ENCODE data around the gene TMEM131.

The TMEM131 gene

GRCh38 chr2:97763176-97763845, 232.4 kb downstream of the TMEM131 start:
- H3K36me3 ChIP-seq (ENCODE audit: control insufficient read depth in 1 of 2, insufficient read depth in 2 of 2, low read length in 2 of 2): peaks cover 41 to 55% of the 10 kb centered on the region in 2 experiments
- no peaks in the 10 kb centered on the region for H3K79me2 ChIP-seq (ENCODE audit: control insufficient read depth, insufficient read depth, low read length, poor library complexity)
- H2AFZ ChIP-seq (ENCODE audit: insufficient read depth, low read length, poor library complexity): no peak overlapping the region
- no peak overlapping the region for H3K4ac ChIP-seq (ENCODE audit: low read depth, low read length)
- no peak overlapping the region for H2BK120ac ChIP-seq (ENCODE audit: insufficient read depth, low read length, poor library complexity)
- H3K9ac ChIP-seq (ENCODE audit: low read length): no peak overlapping the region
- no peak overlapping the region for H2AK5ac ChIP-seq (ENCODE audit: low read length)
- no peak overlapping the region for H3K14ac ChIP-seq (ENCODE audit: low read length)
- H3K4me3 ChIP-seq (ENCODE audit: low read depth, low read length): no peak overlapping the region
- peak in 1 of 2 donors; percentile 13 for DNase-seq
- H3K18ac ChIP-seq (ENCODE audit: low read length): no peak overlapping the region
- H3K4me1 ChIP-seq (ENCODE audit: control insufficient read depth in 1 of 2, insufficient read depth in 2 of 2, low read length in 2 of 2): no peaks in the 10 kb centered on the region
- no peak overlapping the region for H3K23ac ChIP-seq (ENCODE audit: low read length)
- H3K4me2 ChIP-seq (ENCODE audit: low read length): no peak overlapping the region
- no peak overlapping the region for H3K27ac ChIP-seq (ENCODE audit: low read depth, low read length)
- no peaks in the 10 kb centered on the region for H3K79me1 ChIP-seq (ENCODE audit: low read length)
- no peaks in the 10 kb centered on the region for H3K27me3 ChIP-seq (ENCODE audit: insufficient read depth, low read length)
- no peak overlapping the region for H4K91ac ChIP-seq (ENCODE audit: low read depth, low read length)
- H4K8ac ChIP-seq (ENCODE audit: low read depth, low read length): no peak overlapping the region
- no peak overlapping the region for H2BK5ac ChIP-seq (ENCODE audit: low read depth, low read length, poor library complexity)
- no peaks in the 10 kb centered on the region for H3K9me3 ChIP-seq (ENCODE audit: insufficient read depth, low read depth, low read length)
- H2BK12ac ChIP-seq (ENCODE audit: low read length): no peak overlapping the region
- no peak overlapping the region for H4K12ac ChIP-seq (ENCODE audit: low read depth, low read length)
- WGBS (ENCODE audit: extremely low coverage, insufficient coverage, insufficient read length): no CpG with 5 or more reads among the region's 20 CpGs

GRCh38 chr2:97761192-97761591, 234.6 kb downstream of the TMEM131 start:
- Histone ChIP-seq H3K23ac (ENCODE audit: low read length) (no peak overlapping the region), H3K4me3 (ENCODE audit: low read depth, low read length) (no peak overlapping the region), H3K79me1 (ENCODE audit: low read length) (no peaks in the 10 kb centered on the region), H2AK5ac (ENCODE audit: low read length) (no peak overlapping the region), H4K12ac (ENCODE audit: low read depth, low read length) (no peak overlapping the region), H2BK5ac (ENCODE audit: low read depth, low read length, poor library complexity) (no peak overlapping the region), H2AFZ (ENCODE audit: insufficient read depth, low read length, poor library complexity) (no peak overlapping the region), H3K79me2 (ENCODE audit: control insufficient read depth, insufficient read depth, low read length, poor library complexity) (no peaks in the 10 kb centered on the region), H3K9me3 (ENCODE audit: insufficient read depth, low read depth, low read length) (no peaks in the 10 kb centered on the region), H3K4ac (ENCODE audit: low read depth, low read length) (no peak overlapping the region), H3K18ac (ENCODE audit: low read length) (no peak overlapping the region), H3K14ac (ENCODE audit: low read length) (no peak overlapping the region), H4K91ac (ENCODE audit: low read depth, low read length) (no peak overlapping the region), H3K27ac (ENCODE audit: low read depth, low read length) (no peak overlapping the region), H2BK12ac (ENCODE audit: low read length) (no peak overlapping the region), H3K9ac (ENCODE audit: low read length) (no peak overlapping the region), H3K27me3 (ENCODE audit: insufficient read depth, low read length) (no peaks in the 10 kb centered on the region), H4K8ac (ENCODE audit: low read depth, low read length) (no peak overlapping the region), H3K4me1 (ENCODE audit: control insufficient read depth in 1 of 2, insufficient read depth in 2 of 2, low read length in 2 of 2) (no peaks in the 10 kb centered on the region), H2BK120ac (ENCODE audit: insufficient read depth, low read length, poor library complexity) (no peak overlapping the region), H3K36me3 (ENCODE audit: control insufficient read depth in 1 of 2, insufficient read depth in 2 of 2, low read length in 2 of 2) (peaks cover 48 to 60% of the 10 kb centered on the region in 2 experiments), H3K4me2 (ENCODE audit: low read length) (no peak overlapping the region)
- DNase-seq: no peak
- no CpG with 5 or more reads among the region's 23 CpGs for WGBS (ENCODE audit: extremely low coverage, insufficient coverage, insufficient read length)

GRCh38 chr2:97760480-97761049, 235.2 kb downstream of the TMEM131 start:
- no peak overlapping the region for H3K14ac ChIP-seq (ENCODE audit: low read length)
- no peak overlapping the region for H3K4me2 ChIP-seq (ENCODE audit: low read length)
- no peaks in the 10 kb centered on the region for H3K9me3 ChIP-seq (ENCODE audit: insufficient read depth, low read depth, low read length)
- WGBS (ENCODE audit: extremely low coverage, insufficient coverage, insufficient read length): no CpG with 5 or more reads among the region's 17 CpGs
- no peak overlapping the region for H3K4ac ChIP-seq (ENCODE audit: low read depth, low read length)
- no peak overlapping the region for H4K12ac ChIP-seq (ENCODE audit: low read depth, low read length)
- H2BK120ac ChIP-seq (ENCODE audit: insufficient read depth, low read length, poor library complexity): no peak overlapping the region
- no peaks in the 10 kb centered on the region for H3K79me2 ChIP-seq (ENCODE audit: control insufficient read depth, insufficient read depth, low read length, poor library complexity)
- H3K79me1 ChIP-seq (ENCODE audit: low read length): no peaks in the 10 kb centered on the region
- no peak overlapping the region for H4K8ac ChIP-seq (ENCODE audit: low read depth, low read length)
- no peak overlapping the region for H4K91ac ChIP-seq (ENCODE audit: low read depth, low read length)
- no peak overlapping the region for H3K23ac ChIP-seq (ENCODE audit: low read length)
- no peak overlapping the region for H3K4me3 ChIP-seq (ENCODE audit: low read depth, low read length)
- DNase-seq: no peak
- H2BK5ac ChIP-seq (ENCODE audit: low read depth, low read length, poor library complexity): no peak overlapping the region
- H3K18ac ChIP-seq (ENCODE audit: low read length): no peak overlapping the region
- no peaks in the 10 kb centered on the region for H3K27me3 ChIP-seq (ENCODE audit: insufficient read depth, low read length)
- no peak overlapping the region for H2AK5ac ChIP-seq (ENCODE audit: low read length)
- peaks cover 48 to 59% of the 10 kb centered on the region in 2 experiments for H3K36me3 ChIP-seq (ENCODE audit: control insufficient read depth in 1 of 2, insufficient read depth in 2 of 2, low read length in 2 of 2)
- no peak overlapping the region for H3K27ac ChIP-seq (ENCODE audit: low read depth, low read length)
- H2BK12ac ChIP-seq (ENCODE audit: low read length): no peak overlapping the region
- H3K9ac ChIP-seq (ENCODE audit: low read length): no peak overlapping the region
- no peak overlapping the region for H2AFZ ChIP-seq (ENCODE audit: insufficient read depth, low read length, poor library complexity)
- no peaks in the 10 kb centered on the region for H3K4me1 ChIP-seq (ENCODE audit: control insufficient read depth in 1 of 2, insufficient read depth in 2 of 2, low read length in 2 of 2)

- DNase-seq: no peak
- H4K8ac ChIP-seq (ENCODE audit: low read depth, low read length): no peak overlapping the region
- H2AFZ ChIP-seq (ENCODE audit: insufficient read depth, low read length, poor library complexity): no peak overlapping the region
- H3K9me3 ChIP-seq (ENCODE audit: insufficient read depth, low read depth, low read length): no peaks in the 10 kb centered on the region
- H3K4me1 ChIP-seq (ENCODE audit: control insufficient read depth in 1 of 2, insufficient read depth in 2 of 2, low read length in 2 of 2): no peaks in the 10 kb centered on the region
- H3K79me2 ChIP-seq (ENCODE audit: control insufficient read depth, insufficient read depth, low read length, poor library complexity): no peaks in the 10 kb centered on the region
- H3K4ac ChIP-seq (ENCODE audit: low read depth, low read length): no peak overlapping the region
- H4K91ac ChIP-seq (ENCODE audit: low read depth, low read length): no peak overlapping the region
- H3K9ac ChIP-seq (ENCODE audit: low read length): no peak overlapping the region
- no peak overlapping the region for H2BK120ac ChIP-seq (ENCODE audit: insufficient read depth, low read length, poor library complexity)
- no peak overlapping the region for H2AK5ac ChIP-seq (ENCODE audit: low read length)
- H3K4me3 ChIP-seq (ENCODE audit: low read depth, low read length): no peak overlapping the region
- no peak overlapping the region for H2BK12ac ChIP-seq (ENCODE audit: low read length)
- no peak overlapping the region for H3K23ac ChIP-seq (ENCODE audit: low read length)
- no peak overlapping the region for H4K12ac ChIP-seq (ENCODE audit: low read depth, low read length)
- WGBS (ENCODE audit: extremely low coverage, insufficient coverage, insufficient read length): no CpG with 5 or more reads among the region's 9 CpGs
- H3K27me3 ChIP-seq (ENCODE audit: insufficient read depth, low read length): no peaks in the 10 kb centered on the region
- H3K14ac ChIP-seq (ENCODE audit: low read length): no peak overlapping the region
- no peak overlapping the region for H3K27ac ChIP-seq (ENCODE audit: low read depth, low read length)
- no peak overlapping the region for H3K4me2 ChIP-seq (ENCODE audit: low read length)
- no peaks in the 10 kb centered on the region for H3K79me1 ChIP-seq (ENCODE audit: low read length)
- peaks cover 44 to 55% of the 10 kb centered on the region in 2 experiments for H3K36me3 ChIP-seq (ENCODE audit: control insufficient read depth in 1 of 2, insufficient read depth in 2 of 2, low read length in 2 of 2)
- H3K18ac ChIP-seq (ENCODE audit: low read length): no peak overlapping the region
- H2BK5ac ChIP-seq (ENCODE audit: low read depth, low read length, poor library complexity): no peak overlapping the region
These were observed 235.9 kb downstream of the TMEM131 start for GRCh38 chr2:97759727-97760407.
